Measurements from ENCODE around the gene VPS37D.

GRCh38 chr7:73703757-73704639 is 36.4 kb downstream of the VPS37D start:
- TF ChIP-seq CTCF (IDR thresholded peaks at IDR 0.05; ENCODE audit: low read depth, low read length) (no peak), EZH2phosphoT487 (IDR thresholded peaks at IDR 0.05; ENCODE audit: low read depth) (no peak)
